GM18867 (cell line): Measurements from ENCODE around the gene TLK2.
"Not testable (repeated sequence)": the region's sequence is repeated elsewhere in the genome, so short reads cannot be mapped to it uniquely, and the experiment has no call there.

Experiments used
- ATAC-seq: cut with Tn5 transposase; IDR thresholded peaks from one replicate; pipeline ENCODE4 v1.9.1; 2021; ENCODE audit warnings: mild to moderate bottlenecking, moderate library complexity; ENCODE audit not compliant: unreplicated experiment

Gene TLK2

DNA sequence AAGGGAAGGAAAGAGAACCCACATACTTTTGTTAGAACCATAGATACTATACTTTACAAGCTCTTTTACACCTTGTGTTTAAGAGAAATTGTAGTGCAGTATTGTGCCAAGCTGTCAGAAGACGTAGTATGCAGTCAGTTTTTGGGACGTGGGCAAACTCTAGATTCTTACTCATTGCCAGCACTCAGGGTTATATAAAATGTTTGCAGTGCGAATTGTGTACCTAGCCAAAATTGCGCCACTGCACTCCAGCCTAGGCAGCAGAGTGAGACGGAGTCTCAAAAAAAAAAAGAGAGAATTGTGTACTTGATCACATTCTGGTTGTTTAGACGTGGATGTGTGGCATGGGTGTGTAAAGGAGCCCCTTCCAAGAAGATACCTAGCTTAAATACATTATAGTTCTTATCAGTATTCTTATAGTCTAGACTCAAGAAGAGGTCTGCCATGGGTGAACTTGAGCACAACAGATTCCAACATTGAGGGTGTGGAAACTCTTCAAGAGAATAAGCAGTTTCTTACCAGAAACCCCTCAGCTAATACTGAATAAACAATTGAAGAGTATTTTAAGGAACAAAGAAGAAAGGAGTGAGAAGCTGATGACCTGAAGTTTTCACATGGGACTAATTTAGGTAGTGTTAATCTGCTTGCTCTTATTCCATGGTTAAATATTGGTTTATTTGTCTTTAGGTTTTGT is 121.5 kb downstream of the TLK2 start:
- no peak for ATAC-seq

DNA sequence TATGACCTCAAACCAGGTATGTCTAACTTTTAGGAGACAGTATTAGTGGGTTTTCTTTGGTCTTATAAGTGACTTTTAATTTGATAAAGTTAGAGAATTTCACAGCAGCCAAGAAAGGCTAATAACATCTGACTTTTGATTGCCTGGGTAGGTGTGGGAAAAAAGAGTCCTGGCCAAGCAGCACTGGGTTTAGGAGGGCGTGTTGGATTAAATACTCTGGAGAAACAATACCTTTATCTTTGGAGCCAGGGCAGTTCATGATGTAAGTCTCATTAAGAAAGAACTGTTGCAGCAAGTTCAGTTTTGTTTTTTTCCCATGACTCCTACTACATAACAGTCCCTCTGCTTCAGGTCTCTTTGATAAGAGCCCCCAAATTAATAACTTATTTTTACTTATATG is 122.2 kb downstream of the TLK2 start:
- no peak for ATAC-seq

DNA sequence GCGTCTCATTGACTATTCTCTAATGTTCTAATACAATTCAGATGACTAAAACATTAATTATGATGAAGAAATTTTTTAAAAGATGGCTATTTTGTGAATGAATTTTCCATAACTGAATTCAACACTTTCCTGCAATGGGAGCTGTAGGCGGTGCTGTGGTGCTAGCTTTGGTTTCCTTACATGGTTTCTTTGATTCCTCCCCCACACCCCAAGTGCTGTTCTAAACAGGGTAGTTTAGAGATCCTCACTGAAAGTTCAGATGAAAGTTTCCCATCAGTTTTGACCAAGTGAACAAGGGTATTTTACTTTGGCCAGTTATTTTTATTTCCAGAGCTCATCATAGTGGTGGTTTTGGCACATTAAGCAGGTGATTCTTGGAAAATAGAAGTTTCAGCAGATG is 122.8 kb downstream of the TLK2 start:
- ATAC-seq, result no peak

DNA sequence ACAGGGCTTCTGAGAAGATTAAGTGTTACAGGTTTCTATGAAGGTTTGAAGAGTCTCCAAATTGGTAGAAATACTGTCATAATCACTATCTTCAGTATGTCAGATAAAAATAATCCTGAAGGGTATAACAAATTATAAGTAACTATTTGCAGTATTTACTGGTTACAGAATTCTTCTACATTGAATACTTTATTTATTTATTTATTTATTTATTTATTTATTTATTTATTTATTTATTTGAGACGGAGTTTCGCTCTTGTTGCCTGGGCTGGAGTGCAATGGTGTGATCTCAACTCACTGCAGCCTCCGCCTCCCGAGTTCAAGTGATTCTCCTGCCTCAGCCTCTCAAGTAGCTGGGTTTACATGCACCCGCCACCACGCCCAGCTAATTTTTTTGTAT is 125.2 kb downstream of the TLK2 start:
- ATAC-seq, result not testable (repeated sequence)

DNA sequence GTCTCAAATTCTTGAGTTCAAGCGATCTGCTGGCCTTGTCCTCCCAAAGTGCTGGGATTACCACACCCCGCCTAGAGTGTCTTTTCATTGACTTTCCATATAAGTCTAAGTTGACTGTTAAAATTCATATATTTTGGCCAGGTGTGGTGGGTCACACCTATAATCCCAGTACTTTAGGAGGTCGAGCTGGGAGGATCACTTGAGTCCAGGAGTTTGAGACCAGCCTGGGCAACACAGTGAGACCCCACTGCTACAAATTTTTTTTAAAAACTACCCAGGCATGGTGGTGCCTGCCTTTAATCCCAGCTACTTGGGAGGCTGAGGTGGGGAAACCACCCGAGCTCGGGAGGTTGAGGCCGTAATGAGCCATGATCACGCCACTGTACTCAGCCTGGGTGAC is 127.0 kb downstream of the TLK2 start:
- no peak for ATAC-seq

DNA sequence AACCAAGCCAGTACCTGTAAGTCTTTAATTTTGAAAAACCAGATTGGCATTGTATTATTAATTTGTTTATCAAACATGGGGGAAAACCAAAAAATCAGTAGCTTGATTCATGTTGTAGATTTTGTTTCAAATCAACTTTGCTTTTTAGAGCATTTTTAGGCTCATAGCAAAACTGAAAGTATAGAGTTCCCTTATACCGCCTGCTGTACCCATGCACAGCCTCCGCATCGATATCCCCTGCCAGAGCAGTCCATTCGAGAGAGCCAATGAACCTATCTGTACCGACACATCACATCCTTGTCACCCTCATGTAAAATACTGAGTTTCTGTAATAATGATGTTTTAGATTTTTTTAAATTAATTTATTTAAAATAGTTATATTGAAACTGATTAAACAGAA is 132.7 kb downstream of the TLK2 start:
- ATAC-seq, result peak; percentile 72

DNA sequence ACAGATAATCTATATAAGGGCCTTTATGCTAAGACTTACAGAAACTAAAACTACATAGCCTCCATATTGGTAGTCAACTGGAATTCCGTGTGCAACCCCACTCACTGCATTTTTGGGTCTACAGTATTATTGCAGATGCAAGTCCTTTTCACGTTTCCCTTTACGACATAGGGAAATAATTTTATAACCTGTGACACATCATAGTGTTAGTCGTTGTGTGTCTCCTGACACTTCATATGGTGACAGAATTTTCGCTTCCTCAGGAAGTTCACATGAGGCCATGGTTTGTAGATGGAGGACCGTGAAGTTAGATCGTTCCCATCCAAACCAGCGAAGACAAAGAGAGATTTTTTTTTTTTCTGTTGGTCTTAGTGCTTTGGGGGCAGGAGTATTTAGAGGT is 133.1 kb downstream of the TLK2 start:
- no peak for ATAC-seq

DNA sequence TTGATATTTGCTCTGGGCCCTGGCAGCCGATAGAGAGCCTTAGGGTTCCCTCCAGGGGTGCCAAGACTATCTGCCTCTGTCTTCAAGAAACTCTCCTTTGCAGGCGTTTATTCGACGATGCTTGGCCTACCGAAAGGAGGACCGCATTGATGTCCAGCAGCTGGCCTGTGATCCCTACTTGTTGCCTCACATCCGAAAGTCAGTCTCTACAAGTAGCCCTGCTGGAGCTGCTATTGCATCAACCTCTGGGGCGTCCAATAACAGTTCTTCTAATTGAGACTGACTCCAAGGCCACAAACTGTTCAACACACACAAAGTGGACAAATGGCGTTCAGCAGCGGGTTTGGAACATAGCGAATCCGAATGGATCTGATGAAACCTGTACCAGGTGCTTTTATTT is 133.7 kb downstream of the TLK2 start:
- not testable (repeated sequence) for ATAC-seq

- not testable (repeated sequence) for ATAC-seq
Measured at GRCh38 chr17:62613095-62613494, 134.5 kb downstream of the TLK2 start.

GRCh38 chr17:62614142-62614541 is 135.5 kb downstream of the TLK2 start:
- ATAC-seq, result no peak

- no peak for ATAC-seq
Measured at GRCh38 chr17:62615503-62615902, 136.9 kb downstream of the TLK2 start.

GRCh38 chr17:62616993-62617893 is 138.6 kb downstream of the TLK2 start:
- no peak for ATAC-seq

- no peak for ATAC-seq
Measured at GRCh38 chr17:62617894-62618472, 139.4 kb downstream of the TLK2 start.

DNA sequence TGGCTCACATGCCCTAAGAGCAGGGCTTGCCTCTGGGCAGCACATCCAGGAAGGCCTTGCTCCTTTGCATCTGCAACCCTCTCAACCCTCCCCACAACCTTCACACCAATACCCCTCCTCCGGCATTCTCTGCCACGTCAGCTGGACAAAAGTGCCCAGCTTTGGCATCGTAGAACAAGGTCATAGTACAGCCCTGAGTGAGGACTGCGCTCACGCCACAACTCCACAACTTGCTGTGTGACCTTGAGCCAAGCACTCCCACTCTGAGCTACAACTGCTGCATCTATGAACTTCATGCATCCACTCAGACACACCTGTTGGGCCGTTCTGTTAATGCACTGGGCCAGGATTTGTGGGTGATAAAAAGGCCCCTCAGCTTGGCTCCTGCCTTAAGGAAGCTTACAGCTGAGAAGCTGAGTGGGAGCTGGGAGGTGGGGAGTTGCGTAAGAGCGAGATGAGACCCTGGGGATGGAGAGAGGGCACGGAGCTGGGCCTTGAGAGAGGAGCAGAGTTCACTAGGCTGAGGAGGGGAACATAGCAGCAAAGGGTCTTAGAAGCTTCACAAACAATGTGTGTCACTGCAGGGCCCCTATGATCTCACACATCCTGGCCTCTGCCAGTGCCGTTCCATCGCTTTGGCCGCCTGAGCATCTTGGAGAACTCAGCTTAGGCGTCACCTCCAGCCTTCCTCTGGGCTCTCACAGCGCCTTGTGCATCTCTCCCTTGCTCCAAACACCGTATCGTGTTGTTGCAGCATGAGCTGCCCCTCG is 140.2 kb downstream of the TLK2 start:
- ATAC-seq, result no peak

DNA sequence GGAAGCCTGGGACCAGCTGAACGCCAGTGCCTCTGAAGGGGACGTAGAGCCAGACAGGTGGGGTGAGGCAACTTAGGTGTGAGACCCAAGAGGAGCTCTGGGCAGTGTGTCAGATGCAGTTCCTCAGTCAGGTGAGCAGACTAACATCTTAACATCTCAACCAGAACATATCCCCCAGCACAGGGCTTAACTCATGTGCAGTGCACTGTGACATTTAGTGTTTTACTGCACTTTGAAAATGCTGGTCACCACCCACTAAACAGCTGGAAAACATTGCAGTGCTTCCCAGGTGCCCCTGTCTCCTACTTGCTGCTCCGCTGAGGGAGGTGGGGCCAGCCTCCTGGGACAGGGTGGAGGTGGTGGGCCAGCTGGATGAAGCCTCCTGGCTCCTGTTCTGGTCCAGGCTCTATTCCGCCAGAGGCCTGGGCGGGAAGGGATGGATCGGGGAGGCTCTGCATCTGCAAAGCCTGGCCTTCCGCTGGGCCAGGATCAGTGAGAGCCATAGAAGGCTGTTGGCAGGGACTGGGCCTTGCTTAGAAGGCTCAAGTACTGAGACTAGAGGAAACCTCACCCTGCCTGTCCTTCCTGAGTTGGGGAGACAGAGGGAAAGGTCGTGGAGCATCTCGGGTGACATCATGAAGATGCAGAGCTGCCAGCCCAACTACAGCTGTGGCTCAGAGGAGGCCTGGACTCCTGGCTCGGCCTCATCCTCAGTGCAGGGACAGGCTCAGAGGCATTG is 141.0 kb downstream of the TLK2 start:
- ATAC-seq, result no peak

DNA sequence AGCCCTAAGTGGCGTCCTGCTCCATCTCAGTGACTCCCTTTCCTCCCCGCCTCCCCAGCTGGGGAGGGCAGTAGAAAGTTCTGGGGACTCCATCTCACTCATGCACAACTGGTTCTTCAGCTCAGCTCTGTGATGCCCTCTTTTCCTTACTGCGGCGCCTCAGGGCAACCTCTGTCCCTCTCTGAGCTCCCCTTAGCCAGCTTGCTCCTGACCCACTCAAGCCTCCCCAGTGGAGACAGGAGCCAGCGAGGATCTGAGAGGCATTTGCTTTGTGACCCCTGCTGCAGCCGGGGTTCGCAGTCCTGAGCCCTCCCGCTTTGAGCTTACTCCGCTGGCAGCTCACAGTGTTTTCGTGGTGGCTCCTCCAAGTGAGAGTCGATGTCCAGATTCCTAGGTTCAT is 142.6 kb downstream of the TLK2 start:
- ATAC-seq, result no peak

- ATAC-seq, result no peak
Measured at GRCh38 chr17:62625184-62625869, 146.7 kb downstream of the TLK2 start.

DNA sequence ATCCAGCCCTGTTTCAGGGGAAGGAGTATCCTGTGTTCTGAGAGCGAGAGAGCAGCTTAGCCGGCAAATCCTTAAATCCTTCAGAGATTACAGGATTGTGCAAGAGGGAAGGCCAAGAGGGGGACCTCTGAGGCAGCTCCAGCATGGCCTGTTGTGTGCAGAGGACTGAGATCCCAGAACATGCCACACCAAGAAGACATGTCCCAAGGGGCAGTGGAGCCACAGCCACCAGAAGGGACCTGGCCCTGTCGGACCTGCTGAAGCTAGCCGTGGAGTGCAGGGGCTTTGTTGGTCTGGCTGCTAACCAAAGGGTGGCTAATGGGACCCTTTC is 147.2 kb downstream of the TLK2 start:
- ATAC-seq, result no peak

- no peak for ATAC-seq
Measured at GRCh38 chr17:62626719-62627218, 148.1 kb downstream of the TLK2 start.
